Skin of body (tissue), 2 donors: Measurements from ENCODE around the gene PEMT. TPM values are rescaled to one million over a fixed set of nuclear protein-coding genes. Genes with fewer than 3 reads are reported as not detected.

ENCODE experiments used
- DNase-seq: peaks from one replicate; lab custom pipeline; 2025; lab: John Stamatoyannopoulos, UW
- total RNA-seq: library from RNA; depleted of rRNA; stranded (reverse); fragments of >200 nt; gene quantifications from one replicate; pipeline ENCODE4 v1.2.3, GENCODE V29; 2014

Gene PEMT
- total RNA-seq, 1 donor from 2014 or later: 18.8 TPM

- DNase-seq: no peak
Observed at GRCh38 chr17:17514993-17515933, 76.2 kb downstream of the PEMT start.

GRCh38 chr17:17514361-17514992, 77.0 kb downstream of the PEMT start:
- DNase-seq: no peak

DNA sequence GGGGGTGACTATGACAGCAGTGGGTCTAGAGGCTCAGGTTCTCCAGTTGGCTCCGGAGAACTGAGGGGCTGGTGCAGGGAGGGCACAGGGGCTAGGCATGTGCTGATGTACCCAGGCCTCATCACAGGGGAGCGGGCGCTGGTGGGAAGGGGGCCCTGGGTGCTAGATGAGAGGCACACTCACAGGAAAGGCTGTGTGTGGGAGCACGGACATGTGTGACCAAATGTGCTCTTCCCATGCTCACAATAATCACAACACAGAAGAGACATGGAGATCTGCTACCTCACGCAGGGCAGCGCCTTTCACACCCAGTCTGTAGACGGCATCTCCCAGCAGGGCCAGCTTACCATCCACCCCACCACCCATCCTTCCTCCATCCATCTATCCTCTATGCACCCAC, 77.9 kb downstream of the PEMT start:
- no peak for DNase-seq

DNA sequence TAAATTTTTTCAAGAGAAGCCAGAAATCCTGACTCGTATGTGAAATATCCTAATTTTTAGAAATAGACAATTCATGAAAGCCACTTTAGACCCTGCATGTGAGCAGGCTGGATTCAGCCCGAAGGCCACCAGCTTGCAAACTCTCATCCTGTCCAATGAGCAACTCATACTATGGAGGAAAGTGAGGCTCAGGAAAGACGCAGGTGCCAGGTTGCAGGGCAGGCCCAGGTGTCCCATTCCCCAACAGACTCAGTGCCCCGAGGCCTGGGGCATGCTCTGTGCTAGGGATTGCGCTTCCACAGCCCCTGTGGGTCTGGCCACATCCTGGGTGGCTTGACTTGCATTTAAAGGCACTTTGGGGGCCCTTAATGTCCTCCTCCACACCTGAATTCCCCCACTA, 78.6 kb downstream of the PEMT start:
- DNase-seq: no peak

- no peak for DNase-seq
Observed at GRCh38 chr17:17511881-17512858, 79.3 kb downstream of the PEMT start.

DNA sequence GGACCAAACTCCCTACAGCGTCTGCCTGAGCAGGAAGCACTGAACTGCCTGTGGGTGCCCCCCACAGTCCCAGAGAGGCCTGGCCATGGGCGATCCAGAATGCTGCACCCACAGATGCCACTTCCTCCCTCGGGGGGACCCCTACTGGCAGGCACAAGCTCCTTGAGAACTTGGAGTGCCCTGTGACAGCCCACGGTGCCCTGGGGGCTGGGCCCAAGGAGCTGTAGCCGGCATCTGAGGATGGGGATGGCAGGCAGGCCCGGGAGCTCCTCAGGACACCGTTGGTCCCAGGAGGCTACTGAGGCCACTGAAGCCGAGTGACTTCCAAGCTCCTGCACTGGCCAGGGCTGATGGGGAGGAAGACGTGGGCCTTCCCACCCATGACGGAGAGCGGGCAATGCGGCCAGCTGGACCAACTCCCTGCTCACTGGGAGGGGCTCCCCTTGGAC, 80.2 kb downstream of the PEMT start:
- no peak for DNase-seq

GRCh38 chr17:17510456-17511292, 80.8 kb downstream of the PEMT start:
- DNase-seq: no peak

DNA sequence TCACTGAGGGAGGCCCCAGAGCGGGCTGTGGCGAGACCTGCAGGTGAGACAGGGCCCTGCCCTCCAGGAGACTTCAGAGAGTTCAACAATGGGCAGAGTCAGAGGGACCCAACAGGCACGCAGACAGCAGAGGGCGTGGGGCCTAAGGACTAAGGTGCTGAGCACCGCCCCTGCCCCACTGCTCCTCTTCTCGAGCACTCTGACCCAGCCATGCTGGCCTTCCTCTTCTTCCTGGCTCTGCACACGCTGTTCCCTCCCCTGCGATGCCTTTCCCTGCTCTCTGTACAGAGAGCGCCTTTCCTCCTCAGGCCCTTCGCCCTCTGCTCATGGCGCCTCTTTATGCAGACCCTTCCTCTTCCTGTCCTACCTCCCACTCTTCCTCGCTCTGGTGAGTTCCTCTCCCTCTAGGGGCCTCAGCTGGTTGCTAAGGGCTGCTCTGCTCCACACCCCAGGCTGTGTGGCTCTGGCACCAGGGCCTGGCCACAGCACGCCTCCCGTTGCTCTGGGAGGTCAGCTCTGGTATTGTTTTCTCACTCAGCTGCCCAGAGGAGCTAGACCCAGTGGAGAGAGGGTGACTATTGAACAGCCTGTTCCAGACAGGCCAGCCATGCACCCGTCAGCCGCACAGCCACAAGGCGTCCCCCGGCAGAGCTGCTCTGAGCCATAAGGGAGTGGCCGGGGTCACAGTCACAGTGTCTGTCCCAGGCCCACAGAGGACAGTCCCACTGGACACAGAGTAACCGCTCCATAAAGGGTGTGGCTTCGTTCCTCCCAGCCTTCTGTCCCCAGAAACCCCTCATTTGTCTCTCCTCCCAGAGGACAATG, 81.7 kb downstream of the PEMT start:
- DNase-seq: no peak

GRCh38 chr17:17508646-17509591, 82.6 kb downstream of the PEMT start:
- DNase-seq: no peak

DNA sequence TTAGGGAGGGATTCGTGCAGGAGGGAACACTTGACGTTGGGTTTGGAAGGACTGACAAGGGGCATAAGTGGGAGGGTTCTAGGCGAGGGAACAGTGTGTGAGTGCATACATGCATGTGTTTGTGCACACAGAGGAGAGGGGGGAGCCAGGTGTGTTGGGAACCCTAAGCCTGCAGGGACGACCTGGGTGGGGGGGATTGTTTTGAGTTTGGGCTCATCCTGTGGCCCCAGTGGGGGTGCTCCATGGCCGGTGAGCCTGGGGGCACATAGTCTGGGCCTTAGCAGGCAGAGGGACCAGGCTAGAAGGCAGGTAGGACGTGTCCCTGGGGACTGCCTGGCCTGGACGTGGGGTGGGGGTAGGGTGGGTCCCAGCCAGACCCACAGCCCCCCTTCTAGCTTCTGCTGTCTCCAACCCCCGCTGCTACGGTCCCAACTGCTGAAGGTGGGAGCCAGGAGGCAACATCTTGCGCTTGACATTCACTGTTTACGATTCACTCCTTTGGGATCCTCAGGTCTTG, 83.4 kb downstream of the PEMT start:
- DNase-seq: no peak

- no peak for DNase-seq
Observed at GRCh38 chr17:17507465-17508011, 84.0 kb downstream of the PEMT start.

DNA sequence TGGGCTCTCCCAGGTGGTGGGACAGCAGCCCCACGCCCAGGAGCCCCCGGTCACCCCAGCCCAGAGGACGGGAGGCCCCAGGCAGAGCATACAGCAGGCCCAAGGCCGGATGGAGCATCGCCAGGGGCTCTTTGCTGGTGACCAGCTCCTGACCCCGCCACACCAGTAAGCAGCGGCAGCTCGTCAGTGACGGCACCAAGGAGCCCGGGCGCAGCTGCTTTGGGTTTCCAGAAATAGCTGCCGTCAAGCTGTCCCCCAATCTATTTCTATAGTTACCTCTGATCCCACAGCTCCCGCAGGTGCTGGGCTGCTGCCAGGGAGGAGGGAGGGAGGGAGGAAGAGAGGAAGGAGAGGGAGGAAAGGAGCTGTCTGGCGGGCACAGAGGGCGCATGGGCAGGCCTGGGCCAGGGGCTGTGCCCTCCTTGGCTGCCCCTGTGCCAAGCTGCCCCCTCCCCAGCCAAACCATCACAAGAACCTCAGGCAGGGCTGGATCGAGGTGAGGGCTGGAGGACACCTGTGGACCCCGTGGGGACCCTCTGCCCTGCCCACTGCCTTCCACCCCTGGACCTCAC, 84.5 kb downstream of the PEMT start:
- no peak for DNase-seq

DNA sequence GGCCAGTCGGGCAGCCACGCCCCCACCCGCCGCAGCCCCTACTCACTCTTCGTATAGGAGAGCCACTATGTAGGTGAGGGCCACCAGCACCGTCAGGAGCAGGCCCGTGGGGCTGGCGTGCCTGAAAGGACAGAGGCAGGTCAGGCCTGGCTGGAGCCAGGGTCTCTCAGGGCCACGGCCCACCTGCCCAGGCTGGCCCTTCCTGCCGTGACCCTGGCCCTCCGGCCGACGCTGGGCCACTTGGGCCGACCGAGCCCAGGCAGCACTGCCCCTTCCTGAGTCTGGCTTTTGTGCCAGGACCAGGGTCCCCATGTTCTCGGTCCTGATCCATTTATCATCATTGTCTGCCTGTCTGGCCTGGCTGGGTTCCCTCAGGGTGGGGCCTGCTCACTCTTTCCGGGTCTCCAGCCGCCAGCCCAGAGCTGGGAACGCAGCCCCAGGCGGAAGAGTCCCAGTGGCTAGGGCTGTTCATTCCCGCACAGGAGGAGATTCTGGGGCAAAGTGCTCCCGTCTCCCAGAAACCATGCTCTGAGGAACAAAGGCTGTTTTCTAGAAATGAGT, 85.2 kb downstream of the PEMT start:
- DNase-seq: no peak

DNA sequence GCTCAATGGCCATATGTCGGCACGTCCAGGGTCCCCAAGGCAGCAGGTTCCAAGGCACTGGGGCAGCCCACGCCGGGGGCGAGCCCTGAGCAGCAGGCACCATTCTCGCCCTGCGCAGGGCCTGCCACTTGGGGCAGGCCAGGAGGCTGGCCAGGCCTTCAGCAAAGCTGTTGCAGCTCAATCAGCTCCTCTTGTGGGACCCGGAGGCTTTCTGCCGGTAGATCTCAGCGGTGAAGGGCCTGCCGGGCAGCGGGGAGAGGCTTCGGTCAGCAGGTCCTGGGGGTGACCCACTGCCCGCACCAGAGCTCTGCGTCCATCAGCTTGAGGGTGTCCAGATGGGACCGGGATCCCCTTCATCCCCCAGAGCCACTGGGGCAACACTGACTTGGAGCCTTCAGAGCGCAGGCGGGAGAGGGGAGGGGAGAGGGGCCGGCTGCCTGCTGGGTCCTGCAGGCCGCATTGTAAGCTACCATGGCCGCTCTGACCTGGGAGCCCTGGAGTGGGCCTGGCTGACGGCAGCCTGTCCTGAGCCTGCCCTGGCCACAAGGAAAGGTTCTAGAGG, 85.8 kb downstream of the PEMT start:
- no peak for DNase-seq

DNA sequence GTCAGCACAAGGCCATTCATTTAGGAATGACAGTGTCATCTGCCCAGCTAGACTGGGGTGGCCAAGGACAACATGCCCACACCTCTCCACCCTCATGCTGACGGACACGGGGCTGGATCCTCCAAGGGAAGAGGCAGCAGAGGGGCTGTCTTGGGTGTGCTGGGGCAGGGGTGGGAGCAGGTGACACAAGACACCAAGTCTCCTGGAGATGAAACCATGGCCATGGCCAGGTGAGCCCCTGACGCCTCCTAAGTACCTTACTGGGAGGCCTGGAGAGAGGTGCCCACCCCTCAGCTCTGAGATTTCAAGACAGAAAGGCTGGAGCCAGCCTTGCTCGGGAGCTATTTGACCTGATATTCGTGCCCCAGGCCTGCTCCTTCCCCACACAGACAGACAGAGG, 86.4 kb downstream of the PEMT start:
- DNase-seq: no peak

GRCh38 chr17:17504341-17505140, 87.0 kb downstream of the PEMT start:
- no peak for DNase-seq
